Esophagus muscularis mucosa (tissue), 4 donors: ENCODE measurements around the gene HS2ST1. TPM values are rescaled to one million over a fixed set of nuclear protein-coding genes. Genes with fewer than 3 reads are reported as not detected.

Experiments used
- DNase-seq: peaks from one replicate; pipeline ENCODE4 v3.0.0-alpha.2; 2017; ENCODE audit errors: extremely low spot score
- H3K27ac ChIP-seq, 4 donors: fragments of 200-600 bp; sonication (generic); replicated peaks in 1 of 4; 1 replicate in 3 of 4; 2 replicates in 1 of 4; pipeline ENCODE4 v1.5.1; 2016 to 2019; ENCODE audit warnings: mild to moderate bottlenecking in 1 of 4
- H3K27me3 ChIP-seq, 4 donors: fragments of 200-600 bp; sonication (generic); one replicate each; pipeline versions ENCODE4 v1.5.1 to v1.6.0; 2016 to 2019
- H3K36me3 ChIP-seq, 4 donors: fragments of 200-600 bp; sonication (generic); one replicate each; pipeline ENCODE4 v1.5.1; 2016 to 2019
- H3K4me1 ChIP-seq, 4 donors: fragments of 200-600 bp; sonication (generic); one replicate each; pipeline ENCODE4 v1.5.1; 2016 to 2019
- H3K4me3 ChIP-seq, 4 donors: fragments of 200-600 bp; sonication (generic); 1 replicate in 2 of 4; 2 replicates in 2 of 4; pipeline ENCODE4 v1.5.1; 2016 to 2019; ENCODE audit warnings: mild to moderate bottlenecking in 4 of 4, moderate library complexity in 1 of 4
- H3K9me3 ChIP-seq, 4 donors: fragments of 200-600 bp; sonication (generic); 1 replicate in 3 of 4; 2 replicates in 1 of 4; pipeline ENCODE4 v1.5.1; 2016 to 2019
- CTCF ChIP-seq, 3 experiments: fragments of 200-600 bp in 2 of 3; fragments of 450-650 bp in 1 of 3; sonication (generic) in 2 of 3; IDR thresholded peaks; one replicate each; pipeline ENCODE4 v1.5.1; 2017 to 2019; ENCODE audit warnings: antibody characterized with exemption in 3 of 3, mild to moderate bottlenecking in 2 of 3, moderate library complexity in 1 of 3
- EP300 ChIP-seq: sonication (generic); formaldehyde crosslinking; IDR thresholded peaks from one replicate; pipeline ENCODE4 v1.6.1; 2017; ENCODE audit warnings: antibody characterized with exemption
- POLR2A ChIP-seq: fragments of 450-650 bp; IDR thresholded peaks from one replicate; pipeline ENCODE4 v1.6.1; 2017; ENCODE audit warnings: antibody characterized with exemption, moderate library complexity, mild to moderate bottlenecking, low read depth
- POLR2AphosphoS5 ChIP-seq, 2 donors: sonication (generic); formaldehyde crosslinking; IDR thresholded peaks; one replicate each; pipeline ENCODE4 v1.6.1; 2017; ENCODE audit warnings: antibody characterized with exemption in 2 of 2
- WGBS: methylation state at CpG from one replicate; pipeline ENCODE4 v1.1.5; 2018; 5-methylcytosine and 5-hydroxymethylcytosine counted together
- intact Hi-C: fragments of 100-400 bp; cut with DNase I; formaldehyde crosslinking; loops from one replicate; pipeline ENCODE4 v1.15.1; 2023
- total RNA-seq, 4 donors: library from RNA; depleted of rRNA; stranded (reverse); fragments of >200 nt; gene quantifications; one replicate each; pipeline versions ENCODE4 v1.1.0 to v1.2.1, GENCODE V29; 2016

Gene HS2ST1
- total RNA-seq, 4 donors from 2014 or later, result 8.5 to 11.6 (median 9.4) TPM

- no peaks in the 10 kb centered on the region for H3K9me3 ChIP-seq
- no peaks in the 10 kb centered on the region for H3K4me1 ChIP-seq
- TF ChIP-seq POLR2AphosphoS5 (IDR thresholded peaks at IDR 0.05), result no peak
- no peak for TF ChIP-seq EP300
- no peak for TF ChIP-seq CTCF (IDR thresholded peaks at IDR 0.05)
- TF ChIP-seq POLR2A, result no peak
- DNase-seq, result no peak
- H3K36me3 ChIP-seq, result no peaks in the 10 kb centered on the region
- intact Hi-C loops, result no loop called here
- no peaks in the 10 kb centered on the region for H3K27me3 ChIP-seq
- no peak overlapping the region for H3K4me3 ChIP-seq
- no peak overlapping the region for H3K27ac ChIP-seq
Observed at GRCh38 chr1:87072411-87072810, 158.0 kb downstream of the HS2ST1 start.

GRCh38 chr1:87072904-87073303 lies 158.5 kb downstream of the HS2ST1 start:
- 89% methylated on average over 7 of the region's 7 CpGs for WGBS
- Histone ChIP-seq H3K27ac (no peak overlapping the region), H3K27me3 (no peaks in the 10 kb centered on the region), H3K9me3 (no peaks in the 10 kb centered on the region), H3K4me3 (no peak overlapping the region), H3K36me3 (no peaks in the 10 kb centered on the region), H3K4me1 (no peaks in the 10 kb centered on the region)
- intact Hi-C loops, result no loop called here
- TF ChIP-seq EP300 (no peak), CTCF (IDR thresholded peaks at IDR 0.05) (no peak), POLR2AphosphoS5 (IDR thresholded peaks at IDR 0.05) (no peak), POLR2A (no peak)
- DNase-seq, result no peak

- DNase-seq, result no peak
- 82% methylated on average over 2 of the region's 2 CpGs for WGBS
- TF ChIP-seq EP300, result no peak
- TF ChIP-seq CTCF (IDR thresholded peaks at IDR 0.05), result no peak
- no peak for TF ChIP-seq POLR2A
- TF ChIP-seq POLR2AphosphoS5 (IDR thresholded peaks at IDR 0.05), result no peak
- Histone ChIP-seq H3K36me3 (no peaks in the 10 kb centered on the region), H3K4me3 (no peak overlapping the region), H3K27me3 (no peaks in the 10 kb centered on the region), H3K27ac (no peak overlapping the region), H3K9me3 (no peaks in the 10 kb centered on the region), H3K4me1 (no peaks in the 10 kb centered on the region)
- intact Hi-C loops, result no loop called here
Observed at GRCh38 chr1:87074001-87074795, 159.8 kb downstream of the HS2ST1 start.

- 88% methylated on average over 2 of the region's 2 CpGs for WGBS
- H3K9me3 ChIP-seq, result no peaks in the 10 kb centered on the region
- no peaks in the 10 kb centered on the region for H3K4me1 ChIP-seq
- TF ChIP-seq CTCF (IDR thresholded peaks at IDR 0.05), result no peak
- no peak for TF ChIP-seq EP300
- TF ChIP-seq POLR2AphosphoS5 (IDR thresholded peaks at IDR 0.05), result no peak
- no peak for TF ChIP-seq POLR2A
- no peak overlapping the region for H3K4me3 ChIP-seq
- H3K27ac ChIP-seq, result no peak overlapping the region
- H3K36me3 ChIP-seq, result no peaks in the 10 kb centered on the region
- no peak for DNase-seq
- H3K27me3 ChIP-seq, result no peaks in the 10 kb centered on the region
- intact Hi-C loops, result no loop called here
Observed at GRCh38 chr1:87077959-87078639, 163.7 kb downstream of the HS2ST1 start.
